SK-N-SH treated with all-trans-retinoic acid at 6 μM for 48 hours (cell line): ENCODE measurements around the gene RAMACL.

Experiments
- ATAC-seq: fragments of 200-7000 bp; cut with Tn5 transposase; 3 replicates; pipeline ENCODE4 v1.9.1; 2020; ENCODE audit warnings: mild to moderate bottlenecking, moderate library complexity
- ARNTL ChIP-seq: fragments of 450-650 bp; formaldehyde crosslinking; IDR thresholded peaks from 2 replicates; pipeline ENCODE4 v1.5.0; 2020; ENCODE audit warnings: low read depth, mild to moderate bottlenecking, moderate library complexity, borderline replicate concordance
- BACH2 ChIP-seq: fragments of 250-450 bp; sonication (Bioruptor Pico); IDR thresholded peaks from 2 replicates; pipeline ENCODE4 v1.9.0; 2021; ENCODE audit warnings: mild to moderate bottlenecking, borderline replicate concordance
- CSDC2 ChIP-seq: fragments of 250-450 bp; sonication (Bioruptor Pico); IDR thresholded peaks from 2 replicates; pipeline ENCODE4 v1.5.0; 2020; ENCODE audit warnings: mild to moderate bottlenecking, moderate library complexity
- CSRNP3 ChIP-seq: fragments of 250-450 bp; sonication (Bioruptor Pico); IDR thresholded peaks from 2 replicates; pipeline ENCODE4 v1.5.1; 2021; ENCODE audit warnings: mild to moderate bottlenecking, moderate library complexity
- ESRRG ChIP-seq: fragments of 250-450 bp; sonication (Bioruptor Pico); IDR thresholded peaks from 2 replicates; pipeline ENCODE4 v1.6.1; 2021; ENCODE audit warnings: mild to moderate bottlenecking
- PATZ1 ChIP-seq: fragments of 250-450 bp; sonication (Bioruptor Pico); IDR thresholded peaks from 2 replicates; pipeline ENCODE4 v1.8.0; 2020; ENCODE audit warnings: mild to moderate bottlenecking, moderate library complexity, borderline replicate concordance
- SNAI2 ChIP-seq: fragments of 250-450 bp; sonication (Bioruptor Pico); IDR thresholded peaks from 2 replicates; pipeline ENCODE4 v1.5.0; 2020; ENCODE audit warnings: mild to moderate bottlenecking, moderate library complexity
- TCF4 ChIP-seq: fragments of 250-450 bp; sonication (Bioruptor Pico); IDR thresholded peaks from 2 replicates; pipeline ENCODE4 v1.8.0; 2021; ENCODE audit warnings: mild to moderate bottlenecking, moderate library complexity, borderline replicate concordance
- TSHZ2 ChIP-seq: fragments of 250-450 bp; sonication (Bioruptor Pico); IDR thresholded peaks from 2 replicates; pipeline ENCODE4 v1.5.0; 2020; ENCODE audit warnings: mild to moderate bottlenecking, moderate library complexity
- ZC3H10 ChIP-seq: fragments of 250-450 bp; sonication (Bioruptor Pico); IDR thresholded peaks from 2 replicates; pipeline ENCODE4 v1.5.1; 2021; ENCODE audit warnings: mild to moderate bottlenecking, moderate library complexity
- ZFP3 ChIP-seq: fragments of 250-450 bp; sonication (Bioruptor Pico); IDR thresholded peaks from 2 replicates; pipeline ENCODE4 v1.5.0; 2020; ENCODE audit warnings: mild to moderate bottlenecking, moderate library complexity
- ZNF565 ChIP-seq: fragments of 450-650 bp; formaldehyde crosslinking; conservative IDR thresholded peaks from 2 replicates; pipeline ENCODE4 v1.5.0; 2020; ENCODE audit warnings: low read depth, mild to moderate bottlenecking, moderate library complexity
- ZNF70 ChIP-seq: fragments of 450-650 bp; formaldehyde crosslinking; IDR thresholded peaks from 2 replicates; pipeline ENCODE4 v1.5.0; 2020; ENCODE audit warnings: mild to moderate bottlenecking, moderate library complexity
- ZNF8 ChIP-seq: fragments of 450-650 bp; formaldehyde crosslinking; IDR thresholded peaks from 2 replicates; pipeline ENCODE4 v1.5.0; 2020; ENCODE audit warnings: mild to moderate bottlenecking, moderate library complexity

Gene RAMACL

GRCh38 chr6:166610069-166610468 lies 23.6 kb upstream of the RAMACL start:
- TF ChIP-seq ZNF70 = no peak
- TF ChIP-seq TCF4 = no peak
- no peak for TF ChIP-seq TSHZ2 (CRISPR knock-in tag)
- TF ChIP-seq ZFP3 (CRISPR knock-in tag) = no peak
- TF ChIP-seq ESRRG = no peak
- no peak for TF ChIP-seq ZC3H10 (CRISPR knock-in tag)
- TF ChIP-seq PATZ1 = no peak

GRCh38 chr6:166608774-166609173 lies 22.3 kb upstream of the RAMACL start:
- ATAC-seq = no peak
- TF ChIP-seq ZC3H10 (CRISPR knock-in tag) = no peak
- TF ChIP-seq, all 23 proteins: peak for 0

More at GRCh38 chr6:166610069-166610468, 23.6 kb upstream of the RAMACL start:
- ATAC-seq = no peak

- ATAC-seq = no peak
- TF ChIP-seq PATZ1 (no peak), CSDC2 (CRISPR knock-in tag) (no peak)
Measured at GRCh38 chr6:166605752-166606151, 19.3 kb upstream of the RAMACL start.

- TF ChIP-seq ARNTL (CRISPR knock-in tag) (no peak), ZNF565 (CRISPR knock-in tag) (no peak), CSRNP3 (CRISPR knock-in tag) (no peak), ZNF8 (no peak)
Measured at GRCh38 chr6:166604911-166605310, 18.4 kb upstream of the RAMACL start.

GRCh38 chr6:166604328-166604727 lies 17.9 kb upstream of the RAMACL start:
- no peak for ATAC-seq
- TF ChIP-seq BACH2 (CRISPR knock-in tag) (no peak), TSHZ2 (CRISPR knock-in tag) (no peak), CSRNP3 (CRISPR knock-in tag) (no peak), ZFP3 (CRISPR knock-in tag) (no peak), PATZ1 (no peak), SNAI2 (CRISPR knock-in tag) (no peak), ZNF565 (CRISPR knock-in tag) (no peak)

More at GRCh38 chr6:166604911-166605310, 18.4 kb upstream of the RAMACL start:
- no peak for ATAC-seq
